Calu3 (cell line): ENCODE measurements around the gene ADCY6. TPM values are rescaled to one million over a fixed set of nuclear protein-coding genes. Genes with fewer than 3 reads are reported as not detected.

Source experiments
- BruUV-seq: library from RNA; stranded (reverse); fragments of 400-500 nt; replicated peaks from 2 replicates; lab custom pipeline; 2021; lab: Mats Ljungman, UMichigan
- CTCF ChIA-PET: fragments of 300-600 bp; sonication (Branson Sonifier 250); formaldehyde crosslinking; loops from one replicate; lab custom pipeline; 2022; ENCODE audit warnings: antibody characterized with exemption; lab: Charles Lee
- DNase-seq: peaks from one replicate; pipeline ENCODE4 v3.0.0; 2022
- H3K27ac Mint-ChIP-seq: one replicate; pipeline ENCODE4 v1.8.0; 2022; ENCODE audit warnings: mixed read lengths; ENCODE audit not compliant: unreplicated experiment
- H3K27me3 Mint-ChIP-seq: one replicate; pipeline ENCODE4 v1.8.0; 2022; ENCODE audit warnings: mixed read lengths; ENCODE audit not compliant: unreplicated experiment
- H3K36me3 Mint-ChIP-seq: one replicate; pipeline ENCODE4 v1.8.0; 2022; ENCODE audit warnings: mild to moderate bottlenecking, moderate library complexity, mixed read lengths; ENCODE audit not compliant: insufficient read depth, unreplicated experiment
- H3K4me1 Mint-ChIP-seq: one replicate; pipeline ENCODE4 v1.8.0; 2022; ENCODE audit warnings: mild to moderate bottlenecking, low read depth, mixed read lengths; ENCODE audit not compliant: unreplicated experiment
- H3K4me3 Mint-ChIP-seq: one replicate; pipeline ENCODE4 v1.8.0; 2022; ENCODE audit warnings: mild to moderate bottlenecking, low read depth, moderate library complexity, mixed read lengths; ENCODE audit not compliant: unreplicated experiment
- H3K9me3 Mint-ChIP-seq: one replicate; pipeline ENCODE4 v1.8.0; 2022; ENCODE audit warnings: low read depth, mixed read lengths; ENCODE audit not compliant: unreplicated experiment
- intact Hi-C: fragments of 100-400 bp; cut with micrococcal nuclease; formaldehyde crosslinking; loops from one replicate; pipeline ENCODE4 v1.10.0; 2022; ENCODE audit not compliant: unreplicated experiment
- total RNA-seq: library from RNA; stranded (reverse); gene quantifications from 2 replicates; pipeline ENCODE4 v1.2.3, GENCODE V29; 2022
- TF ChIP-seq, protein P1 (sequence below): fragments of 200-600 bp; IDR thresholded peaks from one replicate; pipeline ENCODE4 v1.8.0; 2022; ENCODE audit warnings: antibody characterized with exemption; ENCODE audit not compliant: unreplicated experiment

The ADCY6 gene
- total RNA-seq, 1 experiment from 2014 or later: 42.9 TPM

DNA sequence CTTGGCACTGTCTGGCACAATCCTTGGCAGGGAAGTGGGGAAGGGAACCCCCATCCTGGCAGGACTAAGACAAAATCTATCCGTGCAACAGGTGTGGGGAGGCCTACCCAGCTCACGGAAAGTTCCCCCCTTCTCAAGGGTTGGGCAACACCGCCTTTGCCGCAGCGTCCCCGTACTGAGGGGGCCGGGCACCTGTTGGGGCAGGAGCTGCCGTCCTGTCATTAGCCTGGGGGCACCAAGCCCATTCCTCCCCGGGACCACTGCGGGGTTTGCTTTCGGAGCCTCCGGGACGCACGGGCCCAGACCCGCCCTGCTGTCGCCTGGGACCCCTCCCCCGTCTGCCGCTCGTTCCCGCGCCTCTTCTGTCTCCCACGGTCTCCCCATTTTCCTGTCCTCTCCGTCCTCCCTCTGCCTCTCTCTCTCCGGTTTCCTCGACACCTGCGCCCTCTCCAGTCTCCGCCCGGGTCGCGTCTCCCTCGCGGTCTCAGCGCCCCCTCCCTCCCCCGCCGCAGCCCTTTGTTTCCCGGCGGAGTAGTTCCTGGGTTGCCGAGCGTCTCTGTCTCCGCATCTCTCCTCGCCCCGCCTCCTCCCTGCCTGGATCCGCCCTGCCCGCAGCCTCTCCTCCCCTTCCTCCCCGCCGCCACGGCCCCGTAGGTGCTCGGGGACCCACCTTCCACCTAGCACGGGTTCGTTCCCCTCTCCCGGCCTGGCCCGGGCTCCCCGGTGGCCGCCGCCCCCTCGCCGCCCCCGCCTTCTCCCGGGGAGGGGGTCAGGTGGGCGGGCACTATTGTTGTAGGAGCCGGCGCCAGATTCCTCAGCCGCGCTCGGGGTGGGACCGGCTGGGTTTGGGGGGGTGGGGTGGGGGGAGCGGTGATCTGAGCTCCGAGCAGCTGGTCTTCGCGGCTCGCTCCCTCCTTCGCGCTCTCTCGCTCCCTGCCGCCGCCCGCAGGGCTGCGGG lies 29.3 kb upstream of the ADCY6 start, which contains the start of gene CACNB3:
Gene CACNB3 (plus strand): TSS at position 624 of the 958 bp plus-strand sequence. CDS start 434 bp downstream, outside the sequence.
- CTCF ChIA-PET: no interaction called here
- Mint-ChIP-seq H3K27me3 (peaks cover 13% of the 10 kb centered on the region), H3K4me3 (peak within 1 kb of the TSS; percentile 76), H3K36me3 (peaks cover 49% of the 10 kb centered on the region), H3K27ac (no peak within 1 kb of the TSS), H3K9me3 (no peaks in the 10 kb centered on the region), H3K4me1 (peaks cover 11% of the 10 kb centered on the region)
- intact Hi-C loops: no loop called here
- peak; percentile 69 for DNase-seq
- TF ChIP-seq, protein P1, sequence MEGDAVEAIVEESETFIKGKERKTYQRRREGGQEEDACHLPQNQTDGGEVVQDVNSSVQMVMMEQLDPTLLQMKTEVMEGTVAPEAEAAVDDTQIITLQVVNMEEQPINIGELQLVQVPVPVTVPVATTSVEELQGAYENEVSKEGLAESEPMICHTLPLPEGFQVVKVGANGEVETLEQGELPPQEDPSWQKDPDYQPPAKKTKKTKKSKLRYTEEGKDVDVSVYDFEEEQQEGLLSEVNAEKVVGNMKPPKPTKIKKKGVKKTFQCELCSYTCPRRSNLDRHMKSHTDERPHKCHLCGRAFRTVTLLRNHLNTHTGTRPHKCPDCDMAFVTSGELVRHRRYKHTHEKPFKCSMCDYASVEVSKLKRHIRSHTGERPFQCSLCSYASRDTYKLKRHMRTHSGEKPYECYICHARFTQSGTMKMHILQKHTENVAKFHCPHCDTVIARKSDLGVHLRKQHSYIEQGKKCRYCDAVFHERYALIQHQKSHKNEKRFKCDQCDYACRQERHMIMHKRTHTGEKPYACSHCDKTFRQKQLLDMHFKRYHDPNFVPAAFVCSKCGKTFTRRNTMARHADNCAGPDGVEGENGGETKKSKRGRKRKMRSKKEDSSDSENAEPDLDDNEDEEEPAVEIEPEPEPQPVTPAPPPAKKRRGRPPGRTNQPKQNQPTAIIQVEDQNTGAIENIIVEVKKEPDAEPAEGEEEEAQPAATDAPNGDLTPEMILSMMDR: no peak
- BruUV-seq: no TSS peak

DNA sequence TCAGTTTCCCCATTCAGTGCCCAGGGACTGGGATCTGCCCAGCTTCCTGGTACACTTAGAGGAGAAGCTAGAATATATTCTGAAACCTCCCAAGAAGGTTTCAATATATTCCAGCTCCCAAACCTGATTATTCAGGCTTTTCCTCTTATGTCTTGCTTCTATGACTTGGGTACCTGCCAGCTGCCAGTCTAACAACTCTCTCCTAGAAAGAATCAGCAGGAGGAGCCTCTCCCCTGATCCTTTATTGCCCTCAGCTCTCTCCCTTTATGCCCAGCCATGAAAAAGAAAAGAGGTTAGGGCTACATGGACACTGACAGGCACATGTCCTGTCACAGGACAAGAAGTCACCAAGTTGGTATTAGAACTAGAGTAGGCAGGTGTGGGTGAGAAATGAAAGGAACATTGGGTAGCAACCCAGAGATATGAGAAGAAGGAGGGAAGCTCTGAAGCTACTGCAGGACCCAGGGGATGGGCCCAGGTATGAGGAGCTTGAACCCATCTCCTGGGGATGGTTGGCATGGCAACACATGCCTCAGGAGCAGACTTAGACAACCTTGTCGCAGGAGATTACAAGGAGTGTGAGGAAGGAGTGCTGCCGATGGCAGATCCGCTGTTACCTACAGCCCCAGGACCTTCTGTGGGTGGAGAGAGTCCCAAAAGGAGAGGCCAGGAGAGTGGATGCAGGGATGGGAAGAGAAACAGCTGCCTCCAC lies 27.4 kb upstream of the ADCY6 start:
- TF ChIP-seq, protein P1: no peak
- BruUV-seq: no TSS peak
- Mint-ChIP-seq H3K27me3 (peaks cover 13% of the 10 kb centered on the region), H3K27ac (peak overlapping the region; percentile 26), H3K9me3 (no peaks in the 10 kb centered on the region), H3K4me1 (peaks cover 12% of the 10 kb centered on the region), H3K36me3 (peaks cover 49% of the 10 kb centered on the region), H3K4me3 (peak overlapping the region; percentile 87)
- CTCF ChIA-PET: interaction anchor here (0.6 to 2.0 kb wide), 2 partner anchors 27 to 63 kb away, joined by 3 to 7 read pairs; no protein-coding TSS in a partner anchor
- intact Hi-C loops: no loop called here
- no peak for DNase-seq

DNA sequence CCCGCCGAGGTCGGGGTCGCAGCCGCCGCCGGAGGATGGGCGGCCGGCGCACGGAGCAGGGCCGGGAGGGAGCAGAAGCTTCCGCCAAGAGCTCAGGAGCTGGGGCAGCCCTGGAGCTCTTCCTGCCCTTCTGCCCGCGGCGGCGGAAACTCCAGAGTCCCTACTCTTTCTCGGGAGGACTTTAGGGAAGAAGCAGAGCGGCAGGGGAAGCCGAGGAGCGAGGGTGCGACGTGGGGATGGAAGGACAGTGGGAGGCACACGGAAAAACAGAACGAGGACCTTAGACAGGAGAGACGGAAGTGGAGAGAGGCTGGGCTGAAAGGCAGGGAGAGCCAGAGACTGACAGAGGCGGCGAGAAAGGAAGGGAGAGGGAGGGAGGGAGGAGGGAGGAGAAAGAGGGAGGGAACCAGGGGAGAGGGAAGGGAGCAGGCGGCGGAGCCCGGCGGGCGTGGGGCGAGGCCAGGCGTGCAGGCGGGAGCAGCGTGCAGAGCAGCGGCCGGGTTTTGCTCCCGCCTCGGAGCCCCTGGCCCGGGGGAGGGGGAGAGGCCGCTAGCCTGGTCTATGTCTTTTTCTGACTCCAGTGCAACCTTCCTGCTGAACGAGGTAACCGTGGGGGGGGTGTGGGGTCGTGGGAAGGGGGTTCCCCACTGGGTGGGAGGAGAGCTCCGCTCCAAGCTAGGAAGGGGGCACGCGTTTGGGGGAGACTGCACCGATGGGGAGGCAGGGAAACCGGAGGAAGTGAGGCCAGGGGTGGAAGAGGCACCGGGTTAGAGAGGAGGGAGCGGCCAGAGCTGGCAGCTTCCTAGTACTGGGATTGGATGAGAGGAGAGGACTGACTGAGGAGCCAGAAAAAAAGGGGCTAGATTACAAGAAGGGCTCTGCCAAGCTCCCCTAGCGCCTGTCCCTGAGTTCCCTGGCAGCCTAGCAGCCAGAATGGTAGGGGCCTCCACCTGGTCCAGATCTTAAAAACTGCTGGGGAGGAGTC lies 26.5 kb upstream of the ADCY6 start:
- peak overlapping the region; percentile 87 for H3K4me3 Mint-ChIP-seq
- no TSS peak for BruUV-seq
- peak overlapping the region; percentile 60 for H3K27ac Mint-ChIP-seq
- H3K27me3 Mint-ChIP-seq: peaks cover 13% of the 10 kb centered on the region
- TF ChIP-seq, protein P1: no peak
- CTCF ChIA-PET: interaction anchor here (0.6 to 2.0 kb wide), 9 partner anchors 14 to 133 kb away, joined by 3 to 7 read pairs (median 5); partner anchors contain the start of gene KANSL2
- H3K36me3 Mint-ChIP-seq: peaks cover 49% of the 10 kb centered on the region
- H3K4me1 Mint-ChIP-seq: peaks cover 20% of the 10 kb centered on the region
- DNase-seq: peak; percentile 65
- intact Hi-C loops: no loop called here
- no peaks in the 10 kb centered on the region for H3K9me3 Mint-ChIP-seq
